Activated gamma-delta T cell treated with anti-CD3 and anti-CD28 coated beads, Interleukin-2, amount 50 U/mL, for 16 hours (primary cell): ENCODE data around the gene SLC10A7.

ENCODE experiments used
- DNase-seq: peaks from one replicate; pipeline ENCODE4 v3.0.0-alpha.2; 2020; ENCODE audit warnings: low read depth

SLC10A7 gene

GRCh38 chr4:146494143-146494542 is 27.6 kb downstream of the SLC10A7 start:
- no peak for DNase-seq

DNA sequence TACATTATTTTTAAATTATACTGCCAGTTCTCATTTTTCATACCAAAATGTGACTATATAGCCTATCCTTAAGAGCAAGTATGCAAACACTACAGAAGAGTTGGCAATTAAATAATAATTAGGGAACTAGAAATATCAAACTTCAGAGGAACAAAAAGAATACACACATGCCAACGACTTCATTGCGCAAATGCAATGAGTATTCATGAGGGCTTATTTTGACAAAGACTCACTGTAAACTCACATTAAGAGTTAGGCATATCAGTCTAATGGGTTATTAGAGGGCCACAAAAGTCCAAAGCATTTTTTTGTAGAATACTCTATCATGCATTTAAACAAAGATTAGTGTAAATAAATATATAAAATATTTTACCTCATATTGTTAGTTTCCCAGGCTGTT is 31.6 kb downstream of the SLC10A7 start:
- no peak for DNase-seq

- DNase-seq: no peak
These were observed 33.1 kb downstream of the SLC10A7 start for GRCh38 chr4:146488495-146489174.

DNA sequence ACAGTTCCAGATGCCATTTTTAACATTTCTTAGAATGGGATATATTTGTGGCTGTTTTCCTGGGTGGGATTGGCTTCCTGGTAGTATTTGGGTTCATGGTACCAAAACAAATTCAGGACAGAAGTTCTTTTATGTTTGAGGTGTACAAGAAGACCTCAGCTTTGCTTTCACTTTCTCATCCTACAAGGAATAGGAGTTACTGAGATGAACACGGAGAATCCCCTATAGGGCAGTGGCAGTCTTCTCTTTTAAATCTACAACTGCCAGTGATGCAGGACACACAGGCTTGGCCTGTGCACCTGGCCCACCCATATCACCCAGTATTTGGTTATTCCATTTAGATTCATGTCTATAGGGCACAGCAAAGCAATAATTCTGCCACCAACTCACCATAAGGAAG is 35.2 kb downstream of the SLC10A7 start:
- DNase-seq: no peak

GRCh38 chr4:146485968-146486367 is 35.8 kb downstream of the SLC10A7 start:
- no peak for DNase-seq

GRCh38 chr4:146482788-146483187 is 39.0 kb downstream of the SLC10A7 start:
- no peak for DNase-seq

GRCh38 chr4:146481246-146481645 is 40.5 kb downstream of the SLC10A7 start:
- no peak for DNase-seq

- DNase-seq: no peak
These were observed 43.7 kb downstream of the SLC10A7 start for GRCh38 chr4:146478009-146478408.

DNA sequence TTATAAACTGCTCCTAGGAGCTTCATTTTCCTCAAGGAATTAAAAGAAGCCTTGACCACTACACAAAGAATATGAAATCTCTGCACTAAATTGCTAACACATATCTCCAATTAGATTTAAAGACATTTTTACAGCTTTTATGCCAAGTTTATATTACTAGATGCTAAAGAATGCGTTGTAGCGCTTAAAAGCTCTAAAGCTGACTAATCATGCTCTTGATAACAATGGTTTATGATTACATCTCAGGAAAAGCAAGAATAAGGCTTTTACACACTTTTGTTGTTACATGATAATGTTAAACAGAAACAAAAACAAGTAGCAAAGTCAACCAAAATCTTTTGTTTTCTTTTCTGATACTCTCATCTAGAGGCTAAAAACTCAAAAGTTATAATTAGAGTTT is 44.7 kb downstream of the SLC10A7 start:
- no peak for DNase-seq

DNA sequence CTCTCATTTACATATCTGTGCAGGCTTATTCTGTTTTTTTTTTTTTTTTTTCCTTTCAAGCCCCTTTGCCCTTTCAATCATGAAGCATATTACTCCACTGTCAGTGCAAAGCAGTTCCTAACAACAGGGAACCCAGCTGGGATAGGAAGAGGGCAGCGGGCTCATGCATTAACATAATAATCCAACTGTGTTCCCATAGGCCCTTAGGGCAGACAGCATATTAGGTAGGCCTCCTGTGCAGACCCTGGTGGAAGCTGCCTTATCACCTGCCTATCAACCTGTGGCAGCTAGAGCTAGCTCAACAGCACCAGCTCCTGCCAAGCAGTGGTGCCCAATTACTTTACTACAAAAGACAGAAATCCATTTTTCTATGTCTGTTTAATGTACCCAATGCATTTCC is 49.3 kb downstream of the SLC10A7 start:
- no peak for DNase-seq

- no peak for DNase-seq
These were observed 51.1 kb downstream of the SLC10A7 start for GRCh38 chr4:146470604-146471003.

GRCh38 chr4:146469022-146469421 is 52.7 kb downstream of the SLC10A7 start:
- no peak for DNase-seq

DNA sequence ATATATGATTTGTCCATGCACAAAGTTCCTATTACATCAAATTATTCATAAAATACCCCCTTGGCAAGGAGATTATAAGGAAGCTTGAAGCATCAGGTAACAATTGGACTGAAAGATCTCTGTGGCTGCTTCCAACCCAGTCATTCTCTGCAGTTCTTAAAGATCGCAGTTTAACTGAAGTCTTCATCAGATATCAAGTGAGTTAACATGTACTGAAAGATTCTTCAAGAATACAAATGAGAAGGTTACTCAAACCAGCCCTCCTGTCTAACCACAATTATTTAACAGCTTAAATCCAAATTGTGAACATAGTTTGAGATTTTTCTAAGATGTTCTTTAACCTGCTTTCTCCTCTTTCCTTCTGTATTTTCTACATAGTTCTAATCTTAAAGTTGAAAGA is 56.1 kb downstream of the SLC10A7 start:
- DNase-seq: no peak

- DNase-seq: no peak
These were observed 59.5 kb downstream of the SLC10A7 start for GRCh38 chr4:146462251-146462650.

DNA sequence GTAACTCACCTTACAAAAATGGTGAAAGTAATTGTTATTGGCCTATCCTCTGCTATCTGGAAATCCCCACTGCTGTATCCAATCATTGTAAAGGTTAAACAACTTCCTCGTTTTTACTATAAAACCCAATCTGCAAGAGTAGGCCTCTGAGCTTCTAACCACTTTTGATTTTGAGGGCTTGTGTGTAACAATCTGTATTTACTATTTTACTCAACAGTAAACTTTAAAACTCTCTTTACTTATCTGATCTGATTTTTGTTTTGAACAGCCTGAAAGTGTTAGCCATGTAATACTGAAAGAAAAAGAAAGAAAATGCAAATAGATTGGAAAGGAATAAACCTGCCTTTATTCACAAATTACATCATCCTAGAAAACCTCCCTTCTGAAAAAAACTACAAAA is 63.1 kb downstream of the SLC10A7 start:
- no peak for DNase-seq

- DNase-seq: no peak
These were observed 65.1 kb downstream of the SLC10A7 start for GRCh38 chr4:146456681-146457080.

DNA sequence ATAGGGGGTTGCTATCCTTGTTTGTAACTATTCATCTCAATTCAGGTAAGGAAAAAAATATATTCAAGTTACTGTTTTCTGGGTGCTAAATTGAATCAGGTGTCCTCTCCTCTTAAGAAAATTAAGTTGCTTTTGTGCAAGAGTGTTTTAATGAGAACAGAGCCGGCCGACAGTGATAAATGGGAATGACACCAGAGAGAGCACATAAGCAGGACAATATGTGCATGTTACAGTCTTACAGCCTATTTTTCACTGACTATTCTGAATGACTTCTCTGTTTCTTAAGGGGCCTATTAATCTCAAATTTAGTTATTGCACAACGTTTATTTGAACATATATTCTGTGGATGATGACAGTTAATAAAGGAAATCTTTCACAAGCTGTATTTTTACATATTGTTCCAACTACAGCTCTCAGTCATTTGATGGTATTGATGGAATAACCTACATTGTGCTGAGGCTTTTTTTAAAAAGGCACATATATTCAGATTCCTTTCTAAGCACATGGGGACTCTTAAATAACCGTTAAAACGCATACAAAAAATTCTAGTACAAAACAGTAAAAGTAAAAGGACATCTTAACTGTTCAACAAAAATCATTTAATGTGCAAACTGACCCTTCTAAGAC is 68.4 kb downstream of the SLC10A7 start:
- no peak for DNase-seq

GRCh38 chr4:146450524-146450923 is 71.2 kb downstream of the SLC10A7 start:
- DNase-seq: no peak

DNA sequence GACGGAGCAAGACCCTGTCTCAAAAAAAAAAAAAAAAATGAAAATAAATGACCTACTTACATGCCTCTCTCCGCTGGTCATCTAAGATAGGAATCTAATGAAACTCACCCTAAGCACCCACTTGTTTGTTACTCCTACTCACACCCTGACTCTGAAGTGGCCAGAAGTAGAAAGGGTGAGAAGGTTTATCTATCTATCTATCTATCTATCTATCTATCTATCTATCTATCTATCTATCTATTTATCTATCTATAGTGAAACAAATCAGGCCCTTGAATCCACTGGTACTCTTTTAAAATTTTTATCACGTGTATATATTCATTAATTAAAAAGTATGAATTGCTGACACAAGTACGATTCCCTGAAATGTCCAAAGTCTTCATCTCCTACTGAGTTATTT is 75.2 kb downstream of the SLC10A7 start:
- DNase-seq: no peak

GRCh38 chr4:146445198-146446150 is 76.3 kb downstream of the SLC10A7 start:
- DNase-seq: no peak

DNA sequence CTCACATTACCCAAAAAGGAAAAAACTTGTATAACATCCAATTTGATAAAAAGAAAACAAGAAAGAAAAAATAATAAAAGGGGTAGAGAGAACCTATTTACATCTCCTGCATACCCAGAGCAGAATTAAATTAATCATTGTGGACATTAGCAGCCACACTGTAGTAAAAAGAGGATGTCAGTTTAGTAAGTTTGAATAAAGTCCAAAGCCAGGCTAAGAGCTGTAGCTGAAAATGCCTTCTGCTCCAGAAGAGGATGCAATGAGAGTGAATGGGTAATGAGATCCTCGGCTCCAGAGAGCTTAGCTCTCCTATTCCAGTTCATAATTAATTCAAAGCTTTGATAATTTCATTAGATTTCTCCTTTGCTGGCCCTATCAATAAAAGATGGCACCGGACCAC is 78.2 kb downstream of the SLC10A7 start:
- no peak for DNase-seq

GRCh38 chr4:146442801-146443200 is 78.9 kb downstream of the SLC10A7 start:
- DNase-seq: no peak

DNA sequence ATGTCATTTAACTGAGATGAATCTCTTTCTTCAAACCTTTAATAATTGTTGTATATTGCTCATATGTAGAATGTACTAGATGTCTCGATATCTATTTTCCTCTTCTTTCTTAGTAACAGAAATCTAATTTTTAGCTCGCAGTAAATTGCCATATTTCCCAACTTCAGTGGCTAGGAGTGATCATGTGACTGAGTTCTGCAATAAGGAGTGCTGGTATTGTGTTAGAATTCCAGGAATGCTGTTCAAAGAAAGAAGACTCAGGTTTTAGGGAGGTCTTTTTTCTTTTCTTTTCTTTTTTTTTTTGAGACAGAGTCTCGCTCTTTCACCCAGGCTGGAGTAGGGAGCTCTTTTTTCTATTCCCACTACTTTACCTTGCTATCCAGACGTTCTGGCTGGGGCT is 81.7 kb downstream of the SLC10A7 start:
- DNase-seq: no peak
